ACHN (cell line): ENCODE measurements around the gene ARHGEF6.
"Not testable (repeated sequence)": the region's sequence is repeated elsewhere in the genome, so short reads cannot be mapped to it uniquely, and the experiment has no call there.

ENCODE experiments used
- DNase-seq: peaks from one replicate; pipeline ENCODE4 v3.0.0-alpha.2; 2015
- in situ Hi-C: cut with HindIII; loops from 2 replicates; pipeline ENCODE4 v1.10.0; 2017; ENCODE audit warnings: low sequenced_read_pairs, low pct_ligation_motif_present, low pct_unique_long_range_greater_than_20kb

Gene ARHGEF6, protein sequence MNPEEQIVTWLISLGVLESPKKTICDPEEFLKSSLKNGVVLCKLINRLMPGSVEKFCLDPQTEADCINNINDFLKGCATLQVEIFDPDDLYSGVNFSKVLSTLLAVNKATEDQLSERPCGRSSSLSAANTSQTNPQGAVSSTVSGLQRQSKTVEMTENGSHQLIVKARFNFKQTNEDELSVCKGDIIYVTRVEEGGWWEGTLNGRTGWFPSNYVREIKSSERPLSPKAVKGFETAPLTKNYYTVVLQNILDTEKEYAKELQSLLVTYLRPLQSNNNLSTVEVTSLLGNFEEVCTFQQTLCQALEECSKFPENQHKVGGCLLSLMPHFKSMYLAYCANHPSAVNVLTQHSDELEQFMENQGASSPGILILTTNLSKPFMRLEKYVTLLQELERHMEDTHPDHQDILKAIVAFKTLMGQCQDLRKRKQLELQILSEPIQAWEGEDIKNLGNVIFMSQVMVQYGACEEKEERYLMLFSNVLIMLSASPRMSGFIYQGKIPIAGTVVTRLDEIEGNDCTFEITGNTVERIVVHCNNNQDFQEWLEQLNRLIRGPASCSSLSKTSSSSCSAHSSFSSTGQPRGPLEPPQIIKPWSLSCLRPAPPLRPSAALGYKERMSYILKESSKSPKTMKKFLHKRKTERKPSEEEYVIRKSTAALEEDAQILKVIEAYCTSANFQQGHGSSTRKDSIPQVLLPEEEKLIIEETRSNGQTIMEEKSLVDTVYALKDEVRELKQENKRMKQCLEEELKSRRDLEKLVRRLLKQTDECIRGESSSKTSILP

GRCh38 chrX:136780763-136781162 lies at the start of gene ARHGEF6:
Gene ARHGEF6, minus strand, starts transcription at chrX:136780932. Its CDS starts 50 bp downstream, at chrX:136780882.
- in situ Hi-C loops: no loop called here
- no peak for DNase-seq

DNA sequence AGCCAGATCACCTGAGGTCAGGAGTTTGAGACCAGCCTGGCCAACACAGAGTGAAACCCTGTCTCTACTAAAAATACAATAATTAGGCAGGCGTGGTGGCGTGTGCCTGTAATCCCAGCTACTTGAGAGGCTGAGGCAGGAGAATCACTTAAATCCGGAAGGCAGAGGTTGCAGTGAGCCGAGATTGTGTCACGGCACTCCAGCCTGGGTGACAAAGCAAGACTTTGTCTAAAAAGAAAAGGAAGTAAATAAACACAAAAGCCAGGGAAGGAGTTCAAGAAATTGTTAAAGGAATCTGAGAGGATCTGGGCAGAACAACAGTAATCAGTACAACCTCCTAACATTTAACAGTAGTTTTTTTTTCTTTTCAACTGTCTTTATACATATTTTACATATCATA lies 48.7 kb upstream of the ARHGEF6 start:
- in situ Hi-C loops: no loop called here
- DNase-seq: no peak

DNA sequence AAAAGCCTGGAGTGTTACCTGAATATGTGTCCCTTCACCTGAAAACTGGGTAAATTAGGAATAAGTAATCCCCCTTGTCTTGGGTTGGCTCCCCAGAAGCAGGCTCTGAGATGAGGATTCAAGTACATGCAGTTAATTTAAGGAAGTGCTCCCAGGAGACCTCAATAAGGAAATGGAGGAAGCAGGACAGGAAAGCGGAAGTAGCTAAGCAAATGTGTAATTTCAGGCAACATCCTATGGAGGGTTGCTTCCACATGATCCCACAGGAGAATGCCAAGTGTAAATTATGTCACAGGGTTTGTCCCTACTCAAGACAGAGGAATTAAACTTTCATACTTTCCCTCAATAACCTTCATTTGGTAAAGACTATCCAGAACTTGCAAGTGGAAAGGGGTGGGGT lies 48.1 kb upstream of the ARHGEF6 start:
- no peak for DNase-seq
- in situ Hi-C loops: no loop called here

DNA sequence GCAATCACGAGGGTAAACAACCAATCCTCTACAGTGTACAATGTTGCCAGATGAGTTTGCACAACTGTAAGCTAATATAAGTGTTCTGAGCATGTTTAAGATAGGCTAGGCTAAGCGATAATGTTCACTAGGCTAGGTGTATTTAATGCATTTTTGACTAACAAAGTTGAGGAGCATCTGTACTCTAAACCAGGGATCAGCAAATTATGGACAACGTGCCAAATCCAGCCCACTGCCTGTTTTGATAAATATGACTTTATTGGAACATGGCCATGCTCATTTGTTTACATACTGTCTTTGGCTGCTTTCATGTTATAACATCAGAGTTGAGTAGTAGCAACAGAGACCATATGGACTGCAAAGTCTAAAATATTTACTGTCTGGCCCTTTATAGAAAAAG lies 46.3 kb upstream of the ARHGEF6 start:
- in situ Hi-C loops: no loop called here

GRCh38 chrX:136825771-136826170 lies 45.0 kb upstream of the ARHGEF6 start:
- no peak for DNase-seq
- in situ Hi-C loops: no loop called here

More for the DNA sequence above, 46.3 kb upstream of the ARHGEF6 start:
- DNase-seq: no peak

DNA sequence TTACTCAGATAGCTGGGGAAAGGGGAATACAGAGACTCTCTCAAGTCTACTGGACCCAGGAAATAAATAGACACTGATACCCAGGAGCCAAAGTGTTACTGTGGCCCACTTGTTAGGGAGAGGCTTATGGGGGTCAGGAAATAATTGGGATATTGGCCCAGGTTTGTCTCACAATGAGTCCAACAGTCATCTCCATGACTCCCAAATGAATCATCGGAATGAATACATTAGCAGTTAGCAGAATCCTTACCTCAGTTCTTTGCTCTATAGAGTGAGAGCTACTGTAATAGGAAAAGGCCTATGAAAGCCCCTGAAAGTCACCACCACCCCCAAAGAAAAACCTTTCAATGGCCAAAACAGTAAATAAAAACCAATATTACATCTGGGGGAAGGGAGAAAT lies 42.4 kb upstream of the ARHGEF6 start:
- in situ Hi-C loops: no loop called here
- no peak for DNase-seq

DNA sequence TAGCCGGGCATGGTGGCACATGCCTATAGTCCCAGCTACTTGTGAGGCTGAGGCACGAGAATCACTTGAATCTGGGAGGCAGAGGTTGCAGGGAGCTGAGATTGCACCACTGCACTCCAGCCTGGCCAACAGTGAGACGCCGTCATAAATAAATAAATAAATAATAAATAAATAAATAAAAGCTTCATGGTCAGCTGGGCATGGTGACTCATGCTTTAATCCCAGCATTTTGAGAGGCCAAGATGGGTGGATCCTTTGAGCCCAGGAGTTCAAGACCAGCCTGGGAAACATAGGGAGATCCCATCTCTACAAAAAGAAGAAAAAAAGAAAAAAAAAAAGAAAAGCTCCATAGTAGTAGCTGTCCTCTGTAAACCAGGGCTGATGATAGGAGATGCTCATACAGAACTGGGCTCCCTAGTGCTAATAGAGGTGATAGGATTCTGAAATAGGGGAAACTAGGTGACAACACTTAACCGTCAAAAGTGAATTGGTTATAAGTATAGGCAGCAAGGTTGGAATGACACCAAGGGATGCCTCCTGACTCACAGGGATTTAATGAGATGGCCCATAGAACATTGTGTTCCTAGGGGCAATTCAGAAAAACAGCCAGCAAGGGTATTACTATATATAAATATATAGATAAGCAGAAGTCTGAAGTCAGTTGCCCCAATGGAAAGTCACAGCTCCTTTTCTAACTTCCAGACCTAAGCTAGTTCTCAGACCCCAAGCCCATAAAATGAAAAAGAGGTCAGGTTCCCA lies 41.8 kb upstream of the ARHGEF6 start:
- no peak for DNase-seq
- in situ Hi-C loops: no loop called here

GRCh38 chrX:136819756-136820155 lies 39.0 kb upstream of the ARHGEF6 start:
- DNase-seq, in situ Hi-C loops: not testable (repeated sequence)

DNA sequence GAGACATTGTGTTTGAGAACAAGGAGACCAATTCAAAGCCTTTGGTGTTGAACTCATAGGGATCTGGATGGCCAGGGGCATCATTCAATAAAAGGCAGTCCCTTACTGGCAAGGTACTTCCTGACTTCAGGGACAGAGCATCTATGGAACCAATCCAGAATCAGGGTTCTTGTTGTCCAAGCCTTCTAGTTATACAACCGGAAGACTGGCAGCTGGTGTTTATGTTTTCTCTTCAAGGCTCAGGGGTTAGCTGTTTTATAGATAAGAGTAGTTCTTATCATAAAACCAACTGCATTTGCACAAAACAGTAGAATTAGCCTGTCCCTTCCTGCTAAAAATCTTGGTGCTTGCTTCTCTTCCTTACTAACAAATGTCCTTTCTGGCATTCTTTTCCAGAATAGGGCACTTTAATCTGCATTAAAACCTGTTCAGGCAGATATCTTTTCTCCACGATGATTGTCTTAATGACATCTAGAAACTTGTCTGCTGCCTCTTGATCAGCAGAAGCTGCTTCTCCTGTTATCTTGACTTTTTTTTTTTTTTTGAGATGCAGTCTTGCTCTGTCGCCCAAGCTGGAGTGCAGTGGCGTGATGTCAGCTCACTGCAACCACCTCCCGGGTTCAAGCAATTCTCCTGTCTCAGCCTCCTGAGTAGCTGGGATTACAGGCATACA lies 38.4 kb upstream of the ARHGEF6 start:
- DNase-seq: no peak

GRCh38 chrX:136816975-136817374 lies 36.2 kb upstream of the ARHGEF6 start:
- in situ Hi-C loops: no loop called here
- DNase-seq: no peak

More for the DNA sequence above, 38.4 kb upstream of the ARHGEF6 start:
- in situ Hi-C loops: no loop called here

DNA sequence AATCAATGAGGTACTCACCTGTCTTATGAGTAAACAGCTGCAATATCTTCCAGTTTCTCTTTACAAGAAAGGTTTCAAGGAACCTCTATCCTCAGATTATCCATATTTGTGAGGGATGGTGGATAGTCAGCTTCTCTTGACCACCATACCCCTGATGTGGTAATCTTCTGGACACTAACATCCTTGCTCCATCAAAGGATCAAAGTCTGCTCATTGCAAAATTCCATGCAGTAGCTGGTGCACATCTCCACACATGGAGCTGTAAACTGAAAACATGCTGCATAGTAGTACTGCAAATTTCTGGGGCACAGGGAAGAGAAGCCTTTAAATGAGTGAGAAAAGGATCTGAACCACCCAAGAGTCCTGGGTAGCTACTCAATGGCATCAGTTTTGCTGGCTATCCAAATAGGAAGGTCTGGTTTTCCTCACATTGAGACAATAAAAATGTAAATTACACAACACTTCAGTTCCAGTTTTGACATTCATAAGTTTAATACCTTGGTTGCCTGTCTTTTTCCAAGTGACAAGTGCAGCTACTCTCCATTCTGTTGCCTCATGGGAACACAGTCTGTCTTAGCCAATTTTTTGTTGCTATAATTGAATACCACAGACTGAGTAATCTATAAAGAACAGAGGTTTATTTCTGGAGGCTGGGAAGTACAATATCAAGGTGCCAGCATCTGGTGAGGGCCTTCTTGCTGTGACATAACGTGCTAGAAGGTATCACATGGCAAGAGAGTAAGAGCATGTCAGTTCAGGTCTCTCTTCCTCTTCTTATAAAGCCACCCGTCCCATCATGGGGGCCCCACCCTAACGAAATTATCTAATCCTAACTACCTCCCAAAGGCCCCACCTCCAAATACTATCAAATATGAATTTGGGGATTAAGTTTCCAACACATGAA lies 34.4 kb upstream of the ARHGEF6 start:
- DNase-seq: no peak
- in situ Hi-C loops: no loop called here

DNA sequence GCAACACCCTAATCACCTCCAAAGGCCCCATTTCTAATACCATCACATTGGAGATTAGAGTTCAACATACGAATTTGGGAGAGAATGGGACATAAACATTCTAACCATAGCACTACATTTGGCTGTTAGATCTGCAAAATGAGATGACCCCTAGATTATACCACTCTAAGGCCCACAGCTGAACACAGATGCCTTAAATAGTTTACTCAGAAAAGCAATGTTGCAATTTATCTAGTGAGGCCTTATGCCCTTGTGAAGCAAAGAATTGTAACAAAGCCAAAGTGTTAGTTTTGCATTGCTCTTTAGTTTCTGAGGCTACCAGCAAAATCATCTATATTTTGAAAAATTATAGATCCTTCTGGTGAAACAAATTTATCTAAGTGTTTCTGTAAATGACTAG lies 31.6 kb upstream of the ARHGEF6 start:
- DNase-seq: no peak
- in situ Hi-C loops: no loop called here

GRCh38 chrX:136810493-136810892 lies 29.8 kb upstream of the ARHGEF6 start:
- no peak for DNase-seq
- in situ Hi-C loops: no loop called here

DNA sequence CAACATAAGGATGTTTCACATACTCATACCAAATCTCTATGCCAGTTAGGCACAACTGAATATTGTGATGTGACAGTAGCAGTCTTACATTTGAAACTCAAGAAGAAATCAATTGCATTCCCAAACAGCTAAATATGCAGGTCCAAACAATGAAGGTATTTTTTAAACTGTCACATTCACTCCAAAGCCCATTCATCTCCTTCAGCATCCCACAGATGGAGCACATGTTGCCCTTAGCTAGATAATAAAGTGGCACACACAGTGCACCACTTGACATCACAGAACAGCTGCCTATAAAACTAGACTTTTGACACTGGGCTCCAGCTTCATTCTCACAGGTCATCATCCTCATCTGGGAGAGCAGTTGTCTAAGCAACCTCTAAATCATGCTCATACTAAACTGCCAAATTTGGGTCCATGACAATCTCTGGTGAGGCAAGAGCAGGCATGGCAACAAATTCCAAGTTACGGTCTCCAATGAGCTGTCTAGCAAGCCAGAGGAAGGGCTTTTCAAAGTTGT lies 26.2 kb upstream of the ARHGEF6 start:
- DNase-seq: no peak
- in situ Hi-C loops: no loop called here

DNA sequence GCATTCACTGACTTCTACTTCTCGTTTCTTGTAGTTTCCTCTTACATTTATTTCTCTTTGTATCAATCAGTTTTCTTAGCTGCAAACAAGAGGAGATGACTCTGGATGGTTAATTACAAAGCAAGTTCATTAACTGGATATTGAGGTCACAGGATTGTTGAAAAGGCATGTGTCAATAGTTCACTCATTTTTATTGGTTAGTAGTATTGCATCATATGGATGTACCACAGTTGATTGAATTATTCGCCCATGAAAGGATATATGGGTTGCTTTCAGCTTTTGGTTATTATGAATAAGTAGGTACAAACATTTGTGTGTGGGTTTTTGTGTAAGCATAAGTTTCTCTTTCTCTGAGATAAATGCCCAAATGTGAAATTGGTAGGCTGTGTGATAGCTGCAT lies 21.8 kb upstream of the ARHGEF6 start:
- no peak for DNase-seq
- in situ Hi-C loops: no loop called here

- in situ Hi-C loops: no loop called here
- no peak for DNase-seq
Observed at GRCh38 chrX:136797787-136798186, 17.1 kb upstream of the ARHGEF6 start.

DNA sequence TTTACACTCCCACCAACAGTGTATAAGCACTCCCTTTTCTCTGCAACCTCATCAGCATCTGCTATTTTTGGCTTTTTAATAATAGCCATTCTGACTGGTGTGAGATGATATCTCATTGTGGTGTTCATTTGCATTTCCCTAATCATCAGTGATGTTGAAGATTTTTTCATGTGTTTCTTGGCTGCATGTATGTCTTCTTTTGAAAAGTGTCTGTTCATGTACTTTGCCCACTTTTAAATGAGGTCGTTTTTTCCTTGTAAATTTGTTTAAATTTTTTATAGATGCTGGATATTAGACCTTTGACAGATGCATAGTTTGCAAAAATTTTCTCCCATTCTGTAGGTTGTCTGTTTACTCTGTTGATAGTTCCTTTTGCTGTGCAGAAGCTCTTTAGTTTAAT lies 14.4 kb upstream of the ARHGEF6 start:
- in situ Hi-C loops, DNase-seq: not testable (repeated sequence)
